ENCODE results near the gene CES5A. TPM values are rescaled to one million over a fixed set of nuclear protein-coding genes. Genes with fewer than 3 reads are reported as not detected.
A peak's percentile ranks its signal among the peaks of the same experiment; 100 is the strongest.

Gene CES5A
- total RNA-seq, 2 donors from 2014 or later = 0.26 TPM; not detected in 1

DNA sequence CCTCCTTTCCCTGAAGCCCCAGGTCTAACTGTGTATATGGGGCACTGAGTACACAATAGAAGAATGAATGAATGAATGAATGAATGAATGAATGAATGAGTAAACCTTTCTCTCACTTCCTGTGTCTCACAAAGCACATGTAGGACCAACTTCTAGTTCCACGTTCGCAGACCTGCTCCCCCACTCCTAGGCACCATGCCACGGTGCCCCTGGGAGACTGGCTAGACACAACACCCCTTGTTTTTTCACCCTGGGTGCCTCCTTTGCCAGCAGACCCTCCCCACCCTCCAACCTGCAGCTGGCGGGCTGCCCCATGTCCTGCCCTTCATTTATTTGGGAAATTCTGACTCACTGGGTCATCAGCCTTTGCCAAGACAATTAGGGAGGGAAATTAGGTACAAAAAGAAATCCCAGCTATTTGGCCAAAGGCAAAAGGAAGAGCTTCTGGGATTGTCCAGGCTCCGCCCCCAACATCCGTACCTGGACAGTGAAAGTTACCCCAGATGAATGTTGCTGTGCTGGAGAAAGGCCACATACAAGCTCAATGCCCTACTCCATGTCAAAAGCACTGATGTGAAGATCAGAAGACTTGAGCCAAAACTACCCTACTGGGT lies 50.0 kb downstream of the CES5A start:
- Mint-ChIP-seq H3K4me3 (no peak overlapping the region), H3K9me3 (no peaks in the 10 kb centered on the region), H3K27me3 (ENCODE audit: insufficient read depth) (peaks cover 62% of the 10 kb centered on the region), H3K4me1 (peaks cover 7% of the 10 kb centered on the region), H3K27ac (no peak overlapping the region), H3K36me3 (ENCODE audit: low read depth) (no peaks in the 10 kb centered on the region)
- Histone ChIP-seq H3K4me3 (ENCODE audit: low read length) (no peak overlapping the region), H3K4me1 (ENCODE audit: control insufficient read depth, insufficient read depth, low read length) (no peaks in the 10 kb centered on the region), H3K9ac (ENCODE audit: extremely low read depth, low read length, poor library complexity, severe bottlenecking) (no peak overlapping the region), H3K27ac (ENCODE audit: low read depth, low read length) (no peak overlapping the region), H3K9me3 (ENCODE audit: control insufficient read depth, low read length) (no peaks in the 10 kb centered on the region), H3K36me3 (ENCODE audit: control insufficient read depth, insufficient read depth, low read length) (no peaks in the 10 kb centered on the region), H3K27me3 (ENCODE audit: control insufficient read depth, insufficient read depth, low read length, poor library complexity, severe bottlenecking) (peaks cover 62% of the 10 kb centered on the region)
- DNase-seq = peak; percentile 14
- WGBS, 2 experiments (ENCODE audit: insufficient coverage in 1 of 2, insufficient read length in 1 of 2) = 85 to 93% methylated on average over 5 to 6 of the region's 6 CpGs
- TF ChIP-seq, protein P1, sequence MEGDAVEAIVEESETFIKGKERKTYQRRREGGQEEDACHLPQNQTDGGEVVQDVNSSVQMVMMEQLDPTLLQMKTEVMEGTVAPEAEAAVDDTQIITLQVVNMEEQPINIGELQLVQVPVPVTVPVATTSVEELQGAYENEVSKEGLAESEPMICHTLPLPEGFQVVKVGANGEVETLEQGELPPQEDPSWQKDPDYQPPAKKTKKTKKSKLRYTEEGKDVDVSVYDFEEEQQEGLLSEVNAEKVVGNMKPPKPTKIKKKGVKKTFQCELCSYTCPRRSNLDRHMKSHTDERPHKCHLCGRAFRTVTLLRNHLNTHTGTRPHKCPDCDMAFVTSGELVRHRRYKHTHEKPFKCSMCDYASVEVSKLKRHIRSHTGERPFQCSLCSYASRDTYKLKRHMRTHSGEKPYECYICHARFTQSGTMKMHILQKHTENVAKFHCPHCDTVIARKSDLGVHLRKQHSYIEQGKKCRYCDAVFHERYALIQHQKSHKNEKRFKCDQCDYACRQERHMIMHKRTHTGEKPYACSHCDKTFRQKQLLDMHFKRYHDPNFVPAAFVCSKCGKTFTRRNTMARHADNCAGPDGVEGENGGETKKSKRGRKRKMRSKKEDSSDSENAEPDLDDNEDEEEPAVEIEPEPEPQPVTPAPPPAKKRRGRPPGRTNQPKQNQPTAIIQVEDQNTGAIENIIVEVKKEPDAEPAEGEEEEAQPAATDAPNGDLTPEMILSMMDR (conservative IDR thresholded peaks at IDR 0.05) = no peak

DNA sequence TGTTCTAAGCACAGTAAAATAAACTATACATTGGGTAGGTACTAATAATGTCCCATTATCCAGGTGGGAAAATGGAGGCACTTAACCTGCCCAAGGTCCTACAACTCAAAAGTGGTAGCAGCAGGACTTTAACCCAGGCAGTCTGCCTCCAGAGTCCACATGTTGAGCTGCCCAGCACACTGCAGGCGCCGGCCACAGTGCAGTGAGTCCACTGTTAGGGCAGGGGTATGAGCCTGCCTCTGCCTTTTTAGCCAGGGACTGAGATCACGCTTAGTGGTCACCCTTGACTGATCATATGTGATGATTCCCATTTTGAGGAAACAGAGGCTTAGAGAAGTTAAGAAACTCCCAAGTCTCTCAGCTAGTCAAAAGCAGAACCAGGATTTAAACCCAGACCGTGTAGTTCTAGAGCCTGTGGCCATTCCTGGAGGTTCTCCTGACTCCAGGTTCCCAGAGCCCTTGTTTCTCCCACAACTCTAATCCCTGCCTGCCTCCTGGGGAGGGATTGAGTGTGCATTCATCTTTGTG lies 50.6 kb downstream of the CES5A start:
- Histone ChIP-seq H3K27ac (ENCODE audit: low read depth, low read length) (no peak overlapping the region), H3K9ac (ENCODE audit: extremely low read depth, low read length, poor library complexity, severe bottlenecking) (no peak overlapping the region), H3K4me3 (ENCODE audit: low read length) (no peak overlapping the region), H3K36me3 (ENCODE audit: control insufficient read depth, insufficient read depth, low read length) (no peaks in the 10 kb centered on the region), H3K9me3 (ENCODE audit: control insufficient read depth, low read length) (no peaks in the 10 kb centered on the region), H3K4me1 (ENCODE audit: control insufficient read depth, insufficient read depth, low read length) (no peaks in the 10 kb centered on the region), H3K27me3 (ENCODE audit: control insufficient read depth, insufficient read depth, low read length, poor library complexity, severe bottlenecking) (peaks cover 66% of the 10 kb centered on the region)
- H3K27ac Mint-ChIP-seq = no peak overlapping the region
- no peaks in the 10 kb centered on the region for H3K36me3 Mint-ChIP-seq (ENCODE audit: low read depth)
- WGBS, 2 experiments (ENCODE audit: insufficient coverage in 1 of 2, insufficient read length in 1 of 2) = 84 to 92% methylated on average over 3 to 4 of the region's 4 CpGs
- peaks cover 67% of the 10 kb centered on the region for H3K27me3 Mint-ChIP-seq (ENCODE audit: insufficient read depth)
- H3K9me3 Mint-ChIP-seq = no peaks in the 10 kb centered on the region
- peaks cover 7% of the 10 kb centered on the region for H3K4me1 Mint-ChIP-seq
- peak; percentile 35 for DNase-seq
- TF ChIP-seq, protein P1 (conservative IDR thresholded peaks at IDR 0.05) = no peak
- H3K4me3 Mint-ChIP-seq = no peak overlapping the region

DNA sequence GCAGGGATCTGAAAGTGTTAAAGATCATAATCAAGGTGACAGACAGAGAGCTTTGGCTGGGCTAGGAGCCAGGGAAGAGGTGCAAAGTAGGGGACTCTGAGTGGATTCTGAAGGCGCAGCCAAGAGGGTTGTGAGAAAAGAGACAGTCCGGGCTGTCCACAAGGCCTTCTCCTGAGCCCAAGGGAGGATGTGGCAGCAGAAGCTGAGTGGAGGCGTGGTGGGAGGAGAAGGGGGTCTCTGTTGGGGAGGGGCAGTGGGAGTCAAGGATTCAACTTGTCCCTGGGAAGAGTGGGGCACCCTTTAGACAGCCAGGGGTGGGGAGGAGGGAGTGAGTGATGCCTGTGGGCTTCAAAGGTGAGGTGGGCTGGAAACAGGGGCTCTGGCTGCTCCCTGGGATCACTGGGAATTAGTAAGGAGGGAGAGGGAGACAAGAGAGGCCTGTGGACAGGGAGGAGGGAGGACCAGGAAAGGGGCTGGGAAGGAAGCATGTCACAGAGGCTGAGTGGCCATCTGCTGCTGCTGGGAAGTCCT lies 52.8 kb downstream of the CES5A start:
- peak; percentile 21 for DNase-seq
- Histone ChIP-seq H3K9me3 (ENCODE audit: control insufficient read depth, low read length) (no peaks in the 10 kb centered on the region), H3K4me1 (ENCODE audit: control insufficient read depth, insufficient read depth, low read length) (no peaks in the 10 kb centered on the region), H3K36me3 (ENCODE audit: control insufficient read depth, insufficient read depth, low read length) (no peaks in the 10 kb centered on the region), H3K27ac (ENCODE audit: low read depth, low read length) (no peak overlapping the region), H3K27me3 (ENCODE audit: control insufficient read depth, insufficient read depth, low read length, poor library complexity, severe bottlenecking) (peaks cover 84% of the 10 kb centered on the region), H3K9ac (ENCODE audit: extremely low read depth, low read length, poor library complexity, severe bottlenecking) (no peak overlapping the region), H3K4me3 (ENCODE audit: low read length) (no peak overlapping the region)
- TF ChIP-seq, protein P1 (conservative IDR thresholded peaks at IDR 0.05) = no peak
- no peaks in the 10 kb centered on the region for H3K36me3 Mint-ChIP-seq (ENCODE audit: low read depth)
- peaks cover 77% of the 10 kb centered on the region for H3K27me3 Mint-ChIP-seq (ENCODE audit: insufficient read depth)
- no peak overlapping the region for H3K27ac Mint-ChIP-seq
- 85 to 93% methylated on average over 2 to 3 of the region's 3 CpGs for WGBS, 2 experiments (ENCODE audit: insufficient coverage in 1 of 2, insufficient read length in 1 of 2)
- H3K9me3 Mint-ChIP-seq = no peaks in the 10 kb centered on the region
- H3K4me3 Mint-ChIP-seq = no peak overlapping the region
- peaks cover 10% of the 10 kb centered on the region for H3K4me1 Mint-ChIP-seq

Measured in endodermal cell (in vitro differentiated cells).